ENCODE data around the gene CDCA4. TPM values are rescaled to one million over a fixed set of nuclear protein-coding genes. Genes with fewer than 3 reads are reported as not detected.

The CDCA4 gene
- total RNA-seq, 2 donors from 2014 or later: 3.2 to 3.3 TPM

- ATAC-seq: no peak
- DNase-seq: peak; percentile 12
- intact Hi-C loops (cut with DNase I): loop anchor here in 1 of 2 donors (5.0 kb wide), 1 partner anchor 40 kb away; the partner anchor contains the start of gene CDCA4
Measured at GRCh38 chr14:104982548-104983230, 38.2 kb downstream of the CDCA4 start.

GRCh38 chr14:104981699-104982541, 39.0 kb downstream of the CDCA4 start:
- intact Hi-C loops (cut with DNase I): loop anchor here in 1 of 2 donors (5.0 kb wide), 1 partner anchor 40 kb away; the partner anchor contains the start of gene CDCA4
- peak; percentile 13 for DNase-seq
- no peak for ATAC-seq

GRCh38 chr14:104980611-104981531, 40.0 kb downstream of the CDCA4 start:
- ATAC-seq: no peak
- DNase-seq: peak; percentile 18
- intact Hi-C loops (cut with DNase I): loop anchor here in 1 of 2 donors (5.0 kb wide), 1 partner anchor 41 kb away; the partner anchor contains the start of gene CDCA4

GRCh38 chr14:104979758-104980610, 40.9 kb downstream of the CDCA4 start:
- DNase-seq: peak; percentile 72
- peak in 1 of 2 donors; percentile 29 for ATAC-seq
- intact Hi-C loops (cut with DNase I): loop anchor here (5.0 to 10.0 kb wide), 3 partner anchors 42 to 305 kb away; partner anchors contain the start of gene CDCA4 (in 1 of the 2)

GRCh38 chr14:104978746-104979691, 41.9 kb downstream of the CDCA4 start:
- intact Hi-C loops (cut with DNase I): loop anchor here (10.0 kb wide), 2 partner anchors 66 to 306 kb away; no protein-coding TSS in a partner anchor
- ATAC-seq: no peak
- peak; percentile 27 for DNase-seq

- ATAC-seq: peak; percentile 77 to 82
- intact Hi-C loops (cut with DNase I): loop anchor here (2.0 to 10.0 kb wide), 4 partner anchors 67 to 307 kb away; no protein-coding TSS in a partner anchor
- peak; percentile 89 for DNase-seq
Measured at GRCh38 chr14:104977681-104978653, 42.9 kb downstream of the CDCA4 start, which contains the start of gene AHNAK2. AHNAK2 (minus strand) TSS chr14:104978374; CDS start chr14:104978237, 137 bp downstream.

- intact Hi-C loops (cut with DNase I): loop anchor here (2.0 to 10.0 kb wide), 4 partner anchors 68 to 308 kb away; no protein-coding TSS in a partner anchor
- ATAC-seq: no peak
- DNase-seq: peak; percentile 25
Measured at GRCh38 chr14:104977008-104977680, 43.7 kb downstream of the CDCA4 start.

GRCh38 chr14:104976198-104977007, 44.5 kb downstream of the CDCA4 start:
- ATAC-seq: peak; percentile 34 to 67
- intact Hi-C loops (cut with DNase I): loop anchor here (1.0 to 10.0 kb wide), 5 partner anchors 68 to 308 kb away; no protein-coding TSS in a partner anchor
- peak; percentile 88 for DNase-seq

- peak; percentile 28 for DNase-seq
- intact Hi-C loops (cut with DNase I): loop anchor here (1.0 to 10.0 kb wide), 5 partner anchors 69 to 309 kb away; no protein-coding TSS in a partner anchor
- no peak for ATAC-seq
Measured at GRCh38 chr14:104975481-104976197, 45.2 kb downstream of the CDCA4 start.

GRCh38 chr14:104974665-104975390, 46.1 kb downstream of the CDCA4 start:
- no peak for ATAC-seq
- intact Hi-C loops (cut with DNase I): loop anchor here (5.0 to 10.0 kb wide), 3 partner anchors 43 to 310 kb away; no protein-coding TSS in a partner anchor
- peak; percentile 12 for DNase-seq

GRCh38 chr14:104974146-104974541, 46.7 kb downstream of the CDCA4 start:
- intact Hi-C loops (cut with DNase I): loop anchor here (5.0 to 10.0 kb wide), 3 partner anchors 42 to 311 kb away; no protein-coding TSS in a partner anchor
- ATAC-seq: no peak
- peak; percentile 28 for DNase-seq

Data from left cardiac atrium (tissue), 4 donors.